ENCODE results near the gene PLPPR4.

PLPPR4 gene

GRCh38 chr1:99265124-99265523 is 832 bp downstream of the PLPPR4 start:
- H3K4me3 ChIP-seq (replicated peaks in 1 of 2; ENCODE audit: low read depth in 2 of 2, low read length in 2 of 2): no peak overlapping the region
- TF ChIP-seq, protein P1, sequence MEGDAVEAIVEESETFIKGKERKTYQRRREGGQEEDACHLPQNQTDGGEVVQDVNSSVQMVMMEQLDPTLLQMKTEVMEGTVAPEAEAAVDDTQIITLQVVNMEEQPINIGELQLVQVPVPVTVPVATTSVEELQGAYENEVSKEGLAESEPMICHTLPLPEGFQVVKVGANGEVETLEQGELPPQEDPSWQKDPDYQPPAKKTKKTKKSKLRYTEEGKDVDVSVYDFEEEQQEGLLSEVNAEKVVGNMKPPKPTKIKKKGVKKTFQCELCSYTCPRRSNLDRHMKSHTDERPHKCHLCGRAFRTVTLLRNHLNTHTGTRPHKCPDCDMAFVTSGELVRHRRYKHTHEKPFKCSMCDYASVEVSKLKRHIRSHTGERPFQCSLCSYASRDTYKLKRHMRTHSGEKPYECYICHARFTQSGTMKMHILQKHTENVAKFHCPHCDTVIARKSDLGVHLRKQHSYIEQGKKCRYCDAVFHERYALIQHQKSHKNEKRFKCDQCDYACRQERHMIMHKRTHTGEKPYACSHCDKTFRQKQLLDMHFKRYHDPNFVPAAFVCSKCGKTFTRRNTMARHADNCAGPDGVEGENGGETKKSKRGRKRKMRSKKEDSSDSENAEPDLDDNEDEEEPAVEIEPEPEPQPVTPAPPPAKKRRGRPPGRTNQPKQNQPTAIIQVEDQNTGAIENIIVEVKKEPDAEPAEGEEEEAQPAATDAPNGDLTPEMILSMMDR (IDR thresholded peaks at IDR 0.05; ENCODE audit: low read depth, low read length): no peak
- no peak for DNase-seq (ENCODE audit: low read depth in 2 of 2)

DNA sequence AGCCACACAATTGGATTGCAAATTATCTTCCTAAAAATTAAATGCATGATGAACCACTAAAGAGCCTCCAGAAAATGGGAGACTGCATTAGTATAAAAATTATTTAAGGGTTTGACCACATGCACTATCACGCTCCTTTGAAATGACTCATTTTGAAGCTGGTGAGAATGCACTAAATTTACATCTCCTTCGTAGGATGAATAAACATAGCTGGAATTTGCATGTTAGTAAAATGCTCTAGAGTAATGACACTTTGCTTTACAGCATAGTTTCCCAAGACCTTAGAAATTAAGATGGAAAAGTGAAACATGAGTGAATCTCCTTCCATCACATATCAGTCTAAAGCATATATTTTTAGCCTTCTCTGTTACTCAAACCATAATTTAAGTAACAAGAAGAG is 2.4 kb downstream of the PLPPR4 start:
- DNase-seq (ENCODE audit: low read depth in 2 of 2): peak; percentile 7 to 79
- H3K4me3 ChIP-seq (replicated peaks in 1 of 2; ENCODE audit: low read depth in 2 of 2, low read length in 2 of 2): no peak overlapping the region
- TF ChIP-seq, protein P1 (IDR thresholded peaks at IDR 0.05; ENCODE audit: low read depth, low read length): no peak

DNA sequence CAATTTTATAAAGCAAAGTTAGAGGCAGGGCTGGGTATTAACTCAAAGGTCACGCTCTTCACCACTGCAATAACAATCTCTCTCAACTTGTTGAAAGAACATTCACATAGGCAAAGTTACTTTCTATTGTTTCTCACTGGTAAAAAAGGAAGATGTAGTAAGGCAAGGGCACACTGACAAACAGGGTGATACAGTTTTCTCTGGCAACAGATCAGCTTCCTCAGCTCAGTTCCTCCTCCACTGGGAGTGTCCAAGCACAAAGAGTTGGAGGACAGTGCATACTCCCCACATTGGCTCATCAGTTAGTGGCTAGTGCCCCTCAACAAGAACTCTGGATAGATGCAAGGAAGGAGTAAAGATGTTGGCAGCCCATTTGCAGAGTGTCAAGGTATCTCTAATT is 3.7 kb downstream of the PLPPR4 start:
- H3K4me3 ChIP-seq (replicated peaks in 1 of 2; ENCODE audit: low read depth in 2 of 2, low read length in 2 of 2): no peak overlapping the region
- TF ChIP-seq, protein P1 (IDR thresholded peaks at IDR 0.05; ENCODE audit: low read depth, low read length): no peak
- peak in 1 of 2 donors; percentile 23 for DNase-seq (ENCODE audit: low read depth in 2 of 2)

DNA sequence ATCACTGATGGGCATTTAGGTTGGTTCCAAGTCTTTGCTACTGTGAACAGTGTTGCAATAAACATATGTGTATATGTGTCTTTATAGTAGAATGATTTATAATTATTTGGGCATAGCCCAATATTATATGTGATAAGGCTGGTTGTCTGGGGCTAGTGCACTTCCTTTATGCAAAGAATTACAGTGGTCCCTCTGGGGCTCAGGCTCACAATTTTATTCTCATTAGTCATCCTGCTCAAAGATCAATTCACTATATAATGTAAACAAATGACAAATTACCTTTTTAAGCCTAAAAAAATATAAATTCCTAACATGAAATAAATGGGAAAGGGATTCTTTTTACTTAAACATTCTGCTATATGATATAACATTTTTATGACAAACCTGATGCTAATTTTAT is 5.0 kb downstream of the PLPPR4 start:
- no peak for DNase-seq (ENCODE audit: low read depth in 2 of 2)
- H3K4me3 ChIP-seq (replicated peaks in 1 of 2; ENCODE audit: low read depth in 2 of 2, low read length in 2 of 2): no peak overlapping the region
- TF ChIP-seq, protein P1 (IDR thresholded peaks at IDR 0.05; ENCODE audit: low read depth, low read length): no peak

DNA sequence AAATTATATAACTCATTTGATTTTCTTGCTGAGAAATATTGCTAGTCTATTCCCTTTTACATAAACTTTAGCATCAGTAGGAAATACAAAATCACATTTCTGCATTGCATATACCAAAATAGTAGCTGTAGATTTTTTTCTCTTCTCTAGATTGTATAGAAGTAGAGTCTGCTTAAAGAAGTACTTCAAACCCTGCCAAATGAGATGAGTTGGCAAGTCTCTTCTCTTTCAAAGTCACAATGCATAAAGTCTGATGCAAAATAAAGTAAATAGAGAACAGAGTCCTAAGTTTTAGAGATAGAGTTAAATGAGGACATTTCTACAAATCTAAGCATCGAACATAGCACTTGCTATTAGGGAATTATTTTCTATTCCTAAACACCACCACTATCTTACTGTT is 6.4 kb downstream of the PLPPR4 start:
- TF ChIP-seq, protein P1 (IDR thresholded peaks at IDR 0.05; ENCODE audit: low read depth, low read length): no peak
- H3K4me3 ChIP-seq (replicated peaks in 1 of 2; ENCODE audit: low read depth in 2 of 2, low read length in 2 of 2): no peak overlapping the region
- DNase-seq (ENCODE audit: low read depth in 2 of 2): no peak

DNA sequence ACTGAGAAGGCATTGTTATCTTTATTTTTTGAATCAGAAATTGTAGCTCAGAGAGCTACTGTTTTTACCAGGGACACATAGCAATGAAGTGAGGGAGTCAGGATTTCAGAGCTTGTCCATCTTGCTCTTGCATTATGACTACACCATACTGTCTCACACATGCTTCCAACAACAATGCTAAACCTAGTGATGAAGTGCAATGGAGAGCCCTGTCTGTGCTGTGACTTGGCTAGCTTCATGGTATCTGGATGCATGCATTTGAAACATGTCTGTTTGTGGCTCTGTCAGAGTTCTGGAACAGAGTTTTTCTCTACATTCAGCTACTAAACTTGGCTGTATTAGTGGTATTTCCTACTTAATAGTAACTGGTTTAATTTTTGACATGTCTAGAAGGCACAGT is 7.0 kb downstream of the PLPPR4 start:
- TF ChIP-seq, protein P1 (IDR thresholded peaks at IDR 0.05; ENCODE audit: low read depth, low read length): no peak
- H3K4me3 ChIP-seq (replicated peaks in 1 of 2; ENCODE audit: low read depth in 2 of 2, low read length in 2 of 2): no peak overlapping the region
- no peak for DNase-seq (ENCODE audit: low read depth in 2 of 2)

GRCh38 chr1:99277066-99277465 is 12.8 kb downstream of the PLPPR4 start:
- TF ChIP-seq, protein P1 (IDR thresholded peaks at IDR 0.05; ENCODE audit: low read depth, low read length): no peak
- DNase-seq (ENCODE audit: low read depth in 2 of 2): no peak
- H3K4me3 ChIP-seq (replicated peaks in 1 of 2; ENCODE audit: low read depth in 2 of 2, low read length in 2 of 2): no peak overlapping the region
